Stimulated activated CD4-positive, alpha-beta T cell treated with anti-CD3 and anti-CD28 coated beads, Interleukin-2, amount 100 ng/mL, for 48 hours (primary cell): Measurements from ENCODE around the gene HTT-AS.

Experiments used
- DNase-seq, 2 donors: peaks; one replicate each; pipeline ENCODE4 v3.0.0-alpha.2; 2020

The HTT-AS gene

DNA sequence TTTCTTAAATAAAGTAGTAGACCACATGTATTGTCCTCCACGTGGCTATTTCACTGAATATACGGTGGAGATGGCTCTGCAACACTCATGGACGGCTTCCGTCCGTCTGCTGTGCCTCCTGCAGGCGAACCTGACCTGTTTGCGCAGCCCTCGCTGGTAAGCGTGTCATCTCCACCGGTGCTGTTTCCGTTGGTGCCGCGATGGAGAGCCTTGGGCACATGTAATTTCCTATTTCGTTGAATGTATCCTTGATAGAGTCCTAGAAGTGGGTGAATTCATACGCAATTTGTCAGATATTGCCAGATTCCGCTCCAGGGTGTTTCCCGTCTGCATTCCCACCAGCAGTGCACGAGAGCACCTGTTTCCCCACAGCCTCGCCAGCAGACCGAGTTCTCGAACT is 48.5 kb downstream of the HTT-AS start:
- DNase-seq: no peak

DNA sequence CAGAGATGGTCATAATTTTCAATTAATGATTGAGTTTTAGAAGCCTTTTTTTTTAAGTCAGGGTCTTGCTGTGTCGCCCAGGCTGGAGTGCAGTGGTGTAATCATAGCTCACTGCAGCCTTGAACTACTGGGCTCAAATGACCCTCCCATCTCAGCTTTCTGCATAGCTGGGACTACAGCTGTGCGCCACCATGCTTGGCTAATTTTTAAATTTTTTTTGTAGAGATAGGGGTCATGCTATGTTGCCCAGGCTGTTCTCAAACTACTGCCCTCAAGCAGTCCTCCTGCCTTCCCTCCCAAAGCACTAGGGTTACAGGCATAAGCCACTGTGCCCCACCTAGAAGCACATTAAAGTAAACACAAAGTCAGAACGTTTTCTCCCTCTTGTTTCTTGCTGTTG is 51.7 kb downstream of the HTT-AS start:
- DNase-seq: no peak

DNA sequence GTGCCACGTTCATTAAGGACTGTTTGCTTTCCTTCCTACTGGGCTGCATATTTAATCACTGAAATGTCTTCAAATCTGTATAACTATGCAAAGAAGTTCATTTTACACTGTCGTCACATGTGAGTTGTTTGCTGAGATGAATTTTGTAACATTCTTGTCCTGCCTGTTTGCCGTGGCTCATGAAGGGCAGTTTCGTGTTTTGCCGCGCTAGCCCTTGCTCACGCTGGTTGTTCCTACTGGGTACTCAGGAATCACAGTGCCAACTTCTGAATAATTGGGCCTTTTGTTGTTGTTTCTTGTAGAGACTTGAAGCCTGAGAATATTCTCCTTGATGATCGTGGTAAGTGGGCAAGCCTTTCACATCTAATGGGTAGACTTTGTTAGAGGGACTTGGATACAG is 52.2 kb downstream of the HTT-AS start:
- DNase-seq: no peak

DNA sequence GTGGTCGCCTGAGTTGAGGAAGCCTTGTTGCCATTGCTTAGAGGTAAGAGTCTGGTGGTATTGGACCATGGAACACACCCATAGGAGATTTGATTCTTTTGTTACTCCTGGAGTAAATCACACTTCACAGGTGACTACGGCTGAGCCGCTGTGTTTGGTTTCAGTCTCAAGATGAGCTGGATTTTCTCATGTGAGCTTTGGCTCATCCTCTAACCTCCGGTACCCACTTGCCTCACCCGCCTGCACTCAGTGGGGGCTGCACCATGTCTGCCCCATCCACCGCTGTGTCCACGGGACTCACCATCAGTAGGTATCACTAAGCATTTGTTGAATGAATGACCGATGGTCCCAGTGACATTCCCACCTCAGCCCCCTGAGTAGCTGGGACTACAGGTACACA is 52.7 kb downstream of the HTT-AS start:
- no peak for DNase-seq

DNA sequence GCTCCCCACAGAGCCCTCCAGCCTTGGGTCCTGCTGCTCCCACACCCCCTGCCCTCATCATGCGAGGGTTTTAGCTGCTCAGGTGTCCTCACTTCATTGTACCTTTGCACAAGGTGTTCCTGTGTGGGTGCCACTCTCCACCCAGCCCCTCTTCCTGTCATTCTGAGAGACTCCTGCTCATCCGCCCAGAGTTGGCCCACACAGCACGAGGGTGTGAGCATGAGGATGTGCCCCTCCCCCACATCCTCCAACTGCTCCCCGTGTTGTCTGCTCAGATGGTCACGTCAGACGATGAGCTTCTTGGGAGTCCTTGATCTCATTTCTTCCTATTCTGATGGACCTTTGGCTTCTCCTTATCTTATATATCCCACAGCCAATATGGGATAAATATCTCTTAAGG is 53.2 kb downstream of the HTT-AS start:
- no peak for DNase-seq

DNA sequence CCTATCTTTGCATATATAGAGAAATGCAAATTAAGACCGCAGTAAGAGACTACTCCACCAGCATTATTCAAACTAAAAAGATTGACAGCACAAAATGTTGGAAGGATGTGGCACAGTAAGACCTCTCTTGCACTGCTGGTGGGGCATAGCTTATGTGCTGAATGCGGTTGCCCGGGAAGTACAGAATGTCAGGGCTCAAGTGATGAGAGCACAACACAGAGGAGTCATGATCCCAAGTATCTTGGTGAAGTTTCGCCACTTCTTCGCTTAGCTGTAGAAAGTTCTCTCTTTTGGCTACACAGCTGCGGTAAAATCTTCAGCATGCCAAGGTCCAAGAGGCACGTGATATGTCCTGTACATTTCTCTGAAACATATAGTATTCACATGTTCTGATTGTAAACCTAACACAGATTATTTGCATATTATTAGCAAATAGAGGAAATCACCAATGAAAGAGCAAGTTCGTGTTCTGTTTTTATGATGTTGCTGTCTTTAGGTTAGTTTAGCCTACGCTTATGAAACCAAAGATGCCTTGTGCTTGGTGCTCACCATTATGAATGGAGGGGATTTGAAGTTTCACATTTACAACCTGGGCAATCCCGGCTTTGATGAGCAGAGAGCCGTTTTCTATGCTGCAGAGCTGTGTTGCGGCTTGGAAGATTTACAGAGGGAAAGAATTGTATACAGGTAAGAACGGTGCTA is 55.0 kb downstream of the HTT-AS start:
- DNase-seq: no peak

DNA sequence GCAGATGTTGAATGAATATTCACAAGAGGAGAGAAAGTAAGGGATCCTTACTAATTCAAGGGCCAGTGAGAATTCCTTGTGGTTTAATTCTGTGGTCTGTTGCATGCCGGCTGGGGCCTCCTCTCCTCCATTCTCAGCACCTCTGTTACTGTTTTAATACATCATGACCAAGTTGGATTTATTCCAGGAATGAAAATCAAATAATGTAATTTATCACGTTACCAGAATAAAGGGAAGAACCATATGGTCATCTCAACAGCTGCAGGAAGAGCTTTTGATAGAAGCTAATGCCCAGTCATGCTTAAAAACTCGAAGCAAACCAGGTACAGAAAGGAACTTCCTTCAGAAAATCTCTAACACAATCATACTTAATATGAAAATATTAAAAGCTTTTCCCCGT is 56.8 kb downstream of the HTT-AS start:
- DNase-seq: no peak

DNA sequence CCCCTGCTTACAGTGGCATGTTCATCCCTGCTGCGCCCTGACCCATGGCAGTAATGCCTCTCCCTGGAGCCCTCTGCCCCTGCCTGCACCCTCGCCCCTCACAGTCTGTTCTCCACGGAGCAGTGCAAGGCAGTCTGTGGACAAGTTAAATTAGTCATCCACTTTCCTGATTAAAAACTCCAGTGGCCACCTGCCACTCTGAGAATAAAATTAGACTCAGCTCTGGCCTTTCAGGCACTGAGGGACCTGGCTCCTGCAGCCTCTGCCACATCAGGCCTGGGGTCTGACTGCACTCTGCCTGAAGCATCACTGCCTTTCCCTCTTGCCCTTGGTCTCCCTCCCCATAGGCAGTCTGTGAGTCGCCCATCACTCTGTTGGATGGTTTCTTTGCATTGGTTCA is 57.4 kb downstream of the HTT-AS start:
- no peak for DNase-seq

DNA sequence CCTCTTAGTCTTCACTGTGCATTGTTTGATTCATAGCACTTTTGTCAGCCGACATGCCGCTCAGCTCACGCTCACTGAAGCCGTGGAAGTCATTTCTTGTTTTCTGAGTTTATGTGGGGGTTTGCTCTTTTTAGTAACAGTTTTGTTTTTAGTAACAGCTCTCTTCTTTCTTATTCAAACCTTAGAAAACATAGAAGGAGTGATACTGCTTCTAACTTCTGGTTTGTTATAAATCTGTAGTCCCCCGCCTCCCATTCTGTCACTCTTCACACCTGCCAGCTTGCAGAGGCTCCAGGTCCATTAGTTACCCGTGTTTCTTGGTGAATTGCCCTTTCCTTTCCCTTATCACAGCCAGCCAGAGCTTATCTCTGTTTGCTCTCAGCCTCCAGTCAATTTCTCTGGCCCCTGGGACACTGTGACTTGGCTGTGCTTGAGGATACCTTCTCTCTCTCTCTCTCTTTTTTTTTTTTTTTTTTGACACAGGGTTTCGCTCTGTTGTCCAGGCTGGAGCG is 60.4 kb downstream of the HTT-AS start:
- peak; percentile 20 to 22 for DNase-seq
